ENCODE results near the gene USP36.

The USP36 gene

GRCh38 chr17:78774453-78774852 lies 66.2 kb downstream of the USP36 start:
- Histone ChIP-seq H3K36me3 (ENCODE audit: insufficient read depth, low read length) (no peaks in the 10 kb centered on the region), H3K4me3 (peak overlapping the region; percentile 71), H3K27ac (peak overlapping the region; percentile 91), H3K9ac (ENCODE audit: insufficient read length) (peak overlapping the region; percentile 68), H3K9me3 (ENCODE audit: low read depth, low read length) (no peaks in the 10 kb centered on the region)
- DNase-seq (ENCODE audit: low read depth, low spot score): no peak
- no peak for TF ChIP-seq FOXP2 (optimal IDR thresholded peaks at IDR 0.05; ENCODE audit: control extremely low read depth, extremely low read length, insufficient read depth)
- no peak for TF ChIP-seq EZH2 (IDR thresholded peaks at IDR 0.05)
- no peak for TF ChIP-seq POLR2AphosphoS5 (IDR thresholded peaks at IDR 0.05; ENCODE audit: borderline replicate concordance, low read depth, low read length)

GRCh38 chr17:78771758-78772382 lies 68.7 kb downstream of the USP36 start:
- Histone ChIP-seq H3K9ac (ENCODE audit: insufficient read length) (no peak overlapping the region), H3K9me3 (ENCODE audit: low read depth, low read length) (no peaks in the 10 kb centered on the region), H3K27ac (0 out of 2 replicates have a peak overlapping the region, but pooled peaks have one; percentile 11), H3K36me3 (ENCODE audit: insufficient read depth, low read length) (no peaks in the 10 kb centered on the region), H3K4me3 (no peak overlapping the region)
- TF ChIP-seq POLR2AphosphoS5 (IDR thresholded peaks at IDR 0.05; ENCODE audit: borderline replicate concordance, low read depth, low read length) (no peak), EZH2 (IDR thresholded peaks at IDR 0.05) (no peak), FOXP2 (optimal IDR thresholded peaks at IDR 0.05; ENCODE audit: control extremely low read depth, extremely low read length, insufficient read depth) (no peak)
- DNase-seq (ENCODE audit: low read depth, low spot score): no peak

GRCh38 chr17:78769196-78769773 lies 71.3 kb downstream of the USP36 start:
- TF ChIP-seq FOXP2 (optimal IDR thresholded peaks at IDR 0.05; ENCODE audit: control extremely low read depth, extremely low read length, insufficient read depth) (no peak), EZH2 (IDR thresholded peaks at IDR 0.05) (no peak), POLR2AphosphoS5 (IDR thresholded peaks at IDR 0.05; ENCODE audit: borderline replicate concordance, low read depth, low read length) (no peak)
- no peak overlapping the region for H3K4me3 ChIP-seq
- no peak for DNase-seq (ENCODE audit: low read depth, low spot score)
- no peaks in the 10 kb centered on the region for H3K36me3 ChIP-seq (ENCODE audit: insufficient read depth, low read length)
- H3K27ac ChIP-seq: no peak overlapping the region
- H3K9me3 ChIP-seq (ENCODE audit: low read depth, low read length): no peaks in the 10 kb centered on the region
- H3K9ac ChIP-seq (ENCODE audit: insufficient read length): no peak overlapping the region

- no peaks in the 10 kb centered on the region for H3K9me3 ChIP-seq (ENCODE audit: low read depth, low read length)
- no peak overlapping the region for H3K9ac ChIP-seq (ENCODE audit: insufficient read length)
- no peak overlapping the region for H3K27ac ChIP-seq
- no peak for TF ChIP-seq EZH2 (IDR thresholded peaks at IDR 0.05)
- no peak for TF ChIP-seq FOXP2 (optimal IDR thresholded peaks at IDR 0.05; ENCODE audit: control extremely low read depth, extremely low read length, insufficient read depth)
- TF ChIP-seq POLR2AphosphoS5 (IDR thresholded peaks at IDR 0.05; ENCODE audit: borderline replicate concordance, low read depth, low read length): no peak
- H3K36me3 ChIP-seq (ENCODE audit: insufficient read depth, low read length): no peaks in the 10 kb centered on the region
- no peak for DNase-seq (ENCODE audit: low read depth, low spot score)
- no peak overlapping the region for H3K4me3 ChIP-seq
Observed at GRCh38 chr17:78767806-78768205, 72.8 kb downstream of the USP36 start.

GRCh38 chr17:78766743-78767294 lies 73.8 kb downstream of the USP36 start:
- no peak for TF ChIP-seq EZH2 (IDR thresholded peaks at IDR 0.05)
- no peak for TF ChIP-seq FOXP2 (optimal IDR thresholded peaks at IDR 0.05; ENCODE audit: control extremely low read depth, extremely low read length, insufficient read depth)
- no peak for TF ChIP-seq POLR2AphosphoS5 (IDR thresholded peaks at IDR 0.05; ENCODE audit: borderline replicate concordance, low read depth, low read length)
- no peaks in the 10 kb centered on the region for H3K36me3 ChIP-seq (ENCODE audit: insufficient read depth, low read length)
- no peak overlapping the region for H3K9ac ChIP-seq (ENCODE audit: insufficient read length)
- H3K9me3 ChIP-seq (ENCODE audit: low read depth, low read length): no peaks in the 10 kb centered on the region
- no peak overlapping the region for H3K27ac ChIP-seq
- no peak overlapping the region for H3K4me3 ChIP-seq
- DNase-seq (ENCODE audit: low read depth, low spot score): no peak

GRCh38 chr17:78766225-78766624 lies 74.4 kb downstream of the USP36 start:
- H3K9ac ChIP-seq (ENCODE audit: insufficient read length): no peak overlapping the region
- H3K9me3 ChIP-seq (ENCODE audit: low read depth, low read length): no peaks in the 10 kb centered on the region
- no peak for DNase-seq (ENCODE audit: low read depth, low spot score)
- TF ChIP-seq POLR2AphosphoS5 (IDR thresholded peaks at IDR 0.05; ENCODE audit: borderline replicate concordance, low read depth, low read length): no peak
- no peak for TF ChIP-seq FOXP2 (optimal IDR thresholded peaks at IDR 0.05; ENCODE audit: control extremely low read depth, extremely low read length, insufficient read depth)
- no peak for TF ChIP-seq EZH2 (IDR thresholded peaks at IDR 0.05)
- H3K27ac ChIP-seq: no peak overlapping the region
- H3K4me3 ChIP-seq: no peak overlapping the region
- no peaks in the 10 kb centered on the region for H3K36me3 ChIP-seq (ENCODE audit: insufficient read depth, low read length)

GRCh38 chr17:78765821-78766220 lies 74.8 kb downstream of the USP36 start:
- Histone ChIP-seq H3K9me3 (ENCODE audit: low read depth, low read length) (no peaks in the 10 kb centered on the region), H3K4me3 (no peak overlapping the region), H3K27ac (no peak overlapping the region), H3K36me3 (ENCODE audit: insufficient read depth, low read length) (no peaks in the 10 kb centered on the region), H3K9ac (ENCODE audit: insufficient read length) (no peak overlapping the region)
- no peak for DNase-seq (ENCODE audit: low read depth, low spot score)
- TF ChIP-seq FOXP2 (optimal IDR thresholded peaks at IDR 0.05; ENCODE audit: control extremely low read depth, extremely low read length, insufficient read depth) (no peak), POLR2AphosphoS5 (IDR thresholded peaks at IDR 0.05; ENCODE audit: borderline replicate concordance, low read depth, low read length) (no peak), EZH2 (IDR thresholded peaks at IDR 0.05) (no peak)

GRCh38 chr17:78764871-78765270 lies 75.7 kb downstream of the USP36 start:
- Histone ChIP-seq H3K36me3 (ENCODE audit: insufficient read depth, low read length) (no peaks in the 10 kb centered on the region), H3K4me3 (no peak overlapping the region), H3K27ac (no peak overlapping the region), H3K9ac (ENCODE audit: insufficient read length) (no peak overlapping the region), H3K9me3 (ENCODE audit: low read depth, low read length) (no peaks in the 10 kb centered on the region)
- TF ChIP-seq FOXP2 (optimal IDR thresholded peaks at IDR 0.05; ENCODE audit: control extremely low read depth, extremely low read length, insufficient read depth): no peak
- no peak for TF ChIP-seq EZH2 (IDR thresholded peaks at IDR 0.05)
- TF ChIP-seq POLR2AphosphoS5 (IDR thresholded peaks at IDR 0.05; ENCODE audit: borderline replicate concordance, low read depth, low read length): no peak
- DNase-seq (ENCODE audit: low read depth, low spot score): no peak
